ENCODE data around the gene TST.

Gene TST

GRCh38 chr22:37012262-37012904, 6.9 kb downstream of the TST start:
- no peak overlapping the region for H3K4me3 ChIP-seq (ENCODE audit: low read depth, low read length)
- no peaks in the 10 kb centered on the region for H3K36me3 ChIP-seq
- H3K27me3 ChIP-seq (ENCODE audit: insufficient read depth, low read depth, severe bottlenecking): peaks cover 12% of the 10 kb centered on the region
- no peaks in the 10 kb centered on the region for H3K9me3 ChIP-seq (ENCODE audit: severe bottlenecking)
- no peak for DNase-seq
- no peak for TF ChIP-seq CTCF (IDR thresholded peaks at IDR 0.05; ENCODE audit: low read depth, low read length)
- no peak overlapping the region for H3K27ac ChIP-seq

- no peaks in the 10 kb centered on the region for H3K9me3 ChIP-seq (ENCODE audit: severe bottlenecking)
- no peak for TF ChIP-seq CTCF (IDR thresholded peaks at IDR 0.05; ENCODE audit: low read depth, low read length)
- H3K4me3 ChIP-seq (ENCODE audit: low read depth, low read length): no peak overlapping the region
These were observed 7.8 kb downstream of the TST start for GRCh38 chr22:37011472-37011871.

GRCh38 chr22:37010976-37011375, 8.3 kb downstream of the TST start:
- Histone ChIP-seq H3K9me3 (ENCODE audit: severe bottlenecking) (no peaks in the 10 kb centered on the region), H3K27ac (no peak overlapping the region), H3K27me3 (ENCODE audit: insufficient read depth, low read depth, severe bottlenecking) (peaks cover 13% of the 10 kb centered on the region), H3K4me3 (ENCODE audit: low read depth, low read length) (no peak overlapping the region), H3K36me3 (no peaks in the 10 kb centered on the region)
- no peak for TF ChIP-seq CTCF (IDR thresholded peaks at IDR 0.05; ENCODE audit: low read depth, low read length)
- DNase-seq: no peak

More at GRCh38 chr22:37011472-37011871, 7.8 kb downstream of the TST start:
- Histone ChIP-seq H3K27me3 (ENCODE audit: insufficient read depth, low read depth, severe bottlenecking) (peaks cover 13% of the 10 kb centered on the region), H3K36me3 (no peaks in the 10 kb centered on the region), H3K27ac (no peak overlapping the region)
- DNase-seq: no peak

- no peak for DNase-seq
- Histone ChIP-seq H3K4me3 (ENCODE audit: low read depth, low read length) (no peak overlapping the region), H3K27me3 (ENCODE audit: insufficient read depth, low read depth, severe bottlenecking) (peaks cover 15% of the 10 kb centered on the region), H3K9me3 (ENCODE audit: severe bottlenecking) (no peaks in the 10 kb centered on the region), H3K27ac (no peak overlapping the region), H3K36me3 (no peaks in the 10 kb centered on the region)
- TF ChIP-seq CTCF (IDR thresholded peaks at IDR 0.05; ENCODE audit: low read depth, low read length): no peak
These were observed 9.1 kb downstream of the TST start for GRCh38 chr22:37010174-37010573.

GRCh38 chr22:37009490-37009889, 9.8 kb downstream of the TST start:
- Histone ChIP-seq H3K27me3 (ENCODE audit: insufficient read depth, low read depth, severe bottlenecking) (peaks cover 22% of the 10 kb centered on the region), H3K36me3 (no peaks in the 10 kb centered on the region), H3K27ac (no peak overlapping the region), H3K9me3 (ENCODE audit: severe bottlenecking) (peaks cover 4% of the 10 kb centered on the region), H3K4me3 (ENCODE audit: low read depth, low read length) (no peak overlapping the region)
- no peak for TF ChIP-seq CTCF (IDR thresholded peaks at IDR 0.05; ENCODE audit: low read depth, low read length)
- no peak for DNase-seq

GRCh38 chr22:37008365-37008764, 10.9 kb downstream of the TST start:
- no peak overlapping the region for H3K27ac ChIP-seq
- H3K9me3 ChIP-seq (ENCODE audit: severe bottlenecking): peaks cover 4% of the 10 kb centered on the region
- no peaks in the 10 kb centered on the region for H3K36me3 ChIP-seq
- H3K27me3 ChIP-seq (ENCODE audit: insufficient read depth, low read depth, severe bottlenecking): peaks cover 32% of the 10 kb centered on the region
- no peak for TF ChIP-seq CTCF (IDR thresholded peaks at IDR 0.05; ENCODE audit: low read depth, low read length)
- DNase-seq: no peak
- H3K4me3 ChIP-seq (ENCODE audit: low read depth, low read length): no peak overlapping the region
